ENCODE results near the gene C16orf87.
A peak's percentile ranks its signal among the peaks of the same experiment; 100 is the strongest.
"Not testable (repeated sequence)": the region's sequence is repeated elsewhere in the genome, so short reads cannot be mapped to it uniquely, and the experiment has no call there.

The C16orf87 gene

DNA sequence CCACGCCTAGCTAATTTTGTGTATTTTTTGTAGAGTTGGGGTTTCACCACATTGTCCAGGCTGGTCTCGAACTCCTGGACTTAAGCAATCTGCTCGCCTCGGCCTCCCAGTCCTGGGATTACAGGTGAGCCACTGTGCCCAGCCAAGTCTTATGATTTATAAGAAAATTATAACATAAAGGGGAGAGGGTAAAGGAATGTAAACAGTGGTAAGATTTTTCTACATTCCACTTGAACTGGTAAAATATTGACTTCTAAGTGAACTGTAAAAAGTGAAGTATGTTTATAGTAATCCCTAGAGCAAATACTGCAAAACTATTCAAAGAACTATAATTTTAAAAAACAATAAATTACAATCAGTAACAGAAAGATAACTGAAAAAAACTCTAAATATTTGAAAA lies 33.5 kb downstream of the C16orf87 start:
- DNase-seq (ENCODE audit: low spot score): no peak

DNA sequence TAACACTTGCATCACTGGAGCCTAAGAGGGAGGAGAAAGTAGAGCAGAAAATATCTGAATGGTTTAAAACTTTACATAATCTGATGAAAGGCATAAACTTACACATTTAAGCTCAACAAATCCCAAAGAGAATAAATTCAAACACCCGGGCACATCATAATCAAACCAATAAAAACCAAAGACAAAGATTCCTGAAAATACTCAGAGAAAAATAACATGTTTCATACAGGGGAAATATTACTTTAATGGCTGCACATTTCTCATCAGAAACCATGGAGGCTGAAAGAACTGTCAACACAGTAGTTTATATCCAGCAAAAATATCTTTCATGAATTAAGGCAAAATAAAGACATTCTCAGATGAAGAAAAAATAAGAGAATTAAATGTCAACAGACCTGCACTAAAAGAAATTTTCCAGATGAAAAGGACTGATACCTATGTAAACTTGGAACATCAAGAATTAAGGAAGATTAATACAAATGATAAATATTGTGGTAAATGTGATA lies 34.2 kb downstream of the C16orf87 start:
- DNase-seq (ENCODE audit: low spot score): no peak

DNA sequence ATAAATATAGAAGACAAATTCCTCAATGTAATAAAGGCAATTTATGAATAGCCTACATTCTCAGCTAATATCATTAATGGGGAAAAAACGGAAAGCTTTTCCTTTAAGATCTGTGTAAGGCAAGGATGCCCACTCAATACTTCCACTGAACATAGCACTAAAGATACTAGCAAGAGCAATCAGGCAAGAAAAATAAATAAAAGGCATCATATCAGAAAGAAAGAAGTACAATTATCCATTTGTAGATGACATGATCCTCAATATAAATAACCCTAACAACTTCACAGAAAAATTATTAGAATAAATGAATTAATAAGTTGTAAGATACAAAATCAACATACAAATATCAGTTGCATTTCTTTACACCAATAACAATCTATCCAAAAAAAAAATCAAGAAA lies 37.1 kb downstream of the C16orf87 start:
- DNase-seq (ENCODE audit: low spot score): no peak

DNA sequence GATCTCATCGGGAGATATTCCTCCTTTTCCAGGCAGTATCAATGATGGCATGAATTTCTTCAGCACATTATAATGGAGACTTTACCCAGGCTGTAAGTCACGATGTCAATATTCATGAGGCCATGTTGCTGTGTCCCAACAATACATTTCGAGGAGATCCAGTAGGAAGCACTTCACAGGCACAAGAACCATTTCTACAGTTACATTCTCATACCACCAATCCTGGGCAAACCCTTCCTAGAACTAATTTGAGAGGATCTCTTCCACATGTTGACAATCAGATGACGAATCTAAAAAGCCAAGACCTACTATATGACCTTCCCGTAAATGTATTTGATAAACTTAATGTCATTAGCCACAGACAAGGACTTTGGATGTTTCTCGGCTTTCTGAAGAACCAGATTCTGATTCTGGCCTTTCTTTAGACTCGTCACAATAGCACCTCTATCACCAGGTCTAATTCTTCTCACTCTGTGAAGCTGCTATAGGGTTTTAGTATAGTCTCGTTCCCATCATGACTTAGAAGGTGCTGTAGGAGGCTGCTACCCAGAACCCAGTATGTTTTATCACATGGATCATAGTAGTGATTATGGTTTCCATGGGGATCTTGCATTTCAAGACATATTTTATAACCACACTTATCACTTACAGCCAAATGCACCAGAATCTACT lies 40.2 kb downstream of the C16orf87 start:
- peak; percentile 9 for DNase-seq (ENCODE audit: low spot score)

DNA sequence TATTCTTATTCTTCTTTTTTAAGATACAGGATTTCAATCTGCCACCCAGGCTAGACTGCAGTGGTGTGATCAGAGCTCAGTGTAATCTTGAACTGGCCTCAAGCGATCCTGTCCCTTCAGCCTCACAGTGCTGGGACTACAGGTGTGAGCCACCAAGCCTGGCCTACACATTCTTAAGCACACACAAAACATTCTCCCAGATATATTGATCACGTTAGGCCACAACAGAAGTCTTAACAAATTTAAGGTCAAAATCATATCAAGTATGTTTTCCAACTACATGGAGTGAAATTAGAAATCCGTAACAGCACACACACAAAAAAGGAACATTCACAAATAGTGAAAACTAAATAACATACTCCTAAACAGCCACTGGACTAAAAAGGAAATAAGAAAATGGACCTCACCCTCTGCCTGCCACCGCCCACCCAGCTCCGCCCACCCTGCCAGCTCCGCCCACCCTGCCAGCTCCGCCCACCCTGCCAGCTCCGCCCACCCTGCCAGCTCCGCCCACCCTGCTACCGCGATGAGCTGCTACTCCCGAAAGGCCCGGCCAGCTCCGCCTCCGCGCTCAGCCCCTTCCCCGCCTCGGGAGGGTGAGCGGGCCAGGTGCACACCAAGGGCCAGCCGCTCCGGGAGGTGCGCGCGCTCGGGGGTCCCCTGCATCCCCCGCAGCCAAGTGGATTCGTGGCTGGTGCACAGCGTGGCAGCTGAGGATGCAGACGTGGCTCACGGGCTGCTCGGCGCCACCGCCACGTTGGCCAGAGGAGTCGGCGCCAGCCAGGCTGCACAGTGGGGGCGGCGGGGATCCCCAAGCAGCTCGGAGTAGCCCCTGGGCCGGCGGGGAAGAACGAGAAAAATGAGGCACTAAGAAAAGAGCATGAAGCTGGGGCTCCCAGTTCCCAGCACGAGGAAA lies 41.2 kb downstream of the C16orf87 start:
- DNase-seq (ENCODE audit: low spot score): peak; percentile 52

DNA sequence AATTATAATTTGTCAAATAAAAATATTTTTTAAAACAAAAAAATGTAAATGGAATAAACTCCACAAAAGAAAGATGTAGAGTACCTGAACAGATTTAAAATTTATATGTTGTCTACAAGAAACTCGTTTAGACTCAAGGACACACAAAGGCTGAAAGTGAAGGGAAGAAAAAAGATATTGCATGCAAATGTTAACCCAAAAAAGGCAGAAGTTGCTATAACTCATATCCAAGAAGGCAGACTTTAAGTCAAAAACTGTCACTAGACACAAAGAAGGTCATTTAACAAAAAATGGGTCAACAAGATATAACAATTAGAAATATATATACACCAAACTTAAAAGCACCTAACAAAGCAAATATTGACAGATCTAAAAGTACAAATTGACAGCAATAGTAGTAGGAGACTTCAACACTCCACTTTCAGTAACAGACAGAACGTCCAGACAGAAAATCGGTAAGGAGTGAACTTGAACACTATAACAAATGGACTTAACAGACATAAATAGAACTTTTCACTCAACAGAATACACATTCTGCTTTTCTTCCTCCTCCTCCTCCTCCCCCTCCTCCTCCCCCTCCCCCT lies 42.0 kb downstream of the C16orf87 start:
- no peak for DNase-seq (ENCODE audit: low spot score)

DNA sequence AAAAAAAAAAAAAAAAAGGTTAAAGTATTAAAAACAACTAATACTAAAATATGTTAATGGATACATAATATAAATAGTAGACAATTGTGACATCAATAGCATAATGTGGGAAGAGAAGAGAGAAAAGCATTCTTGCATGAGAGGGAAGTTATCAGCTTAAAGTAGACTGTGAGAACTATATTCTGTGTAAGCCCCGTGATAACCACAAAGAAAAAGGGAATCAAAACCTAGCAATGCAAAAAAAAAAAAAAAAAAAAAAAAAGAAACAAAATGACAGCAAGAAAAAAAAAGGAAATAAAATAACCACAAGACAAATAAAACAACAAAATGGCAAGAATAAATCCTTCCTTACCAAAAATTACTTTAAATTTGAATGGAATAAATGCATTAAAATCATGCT lies 43.1 kb downstream of the C16orf87 start:
- no peak for DNase-seq (ENCODE audit: low spot score)

DNA sequence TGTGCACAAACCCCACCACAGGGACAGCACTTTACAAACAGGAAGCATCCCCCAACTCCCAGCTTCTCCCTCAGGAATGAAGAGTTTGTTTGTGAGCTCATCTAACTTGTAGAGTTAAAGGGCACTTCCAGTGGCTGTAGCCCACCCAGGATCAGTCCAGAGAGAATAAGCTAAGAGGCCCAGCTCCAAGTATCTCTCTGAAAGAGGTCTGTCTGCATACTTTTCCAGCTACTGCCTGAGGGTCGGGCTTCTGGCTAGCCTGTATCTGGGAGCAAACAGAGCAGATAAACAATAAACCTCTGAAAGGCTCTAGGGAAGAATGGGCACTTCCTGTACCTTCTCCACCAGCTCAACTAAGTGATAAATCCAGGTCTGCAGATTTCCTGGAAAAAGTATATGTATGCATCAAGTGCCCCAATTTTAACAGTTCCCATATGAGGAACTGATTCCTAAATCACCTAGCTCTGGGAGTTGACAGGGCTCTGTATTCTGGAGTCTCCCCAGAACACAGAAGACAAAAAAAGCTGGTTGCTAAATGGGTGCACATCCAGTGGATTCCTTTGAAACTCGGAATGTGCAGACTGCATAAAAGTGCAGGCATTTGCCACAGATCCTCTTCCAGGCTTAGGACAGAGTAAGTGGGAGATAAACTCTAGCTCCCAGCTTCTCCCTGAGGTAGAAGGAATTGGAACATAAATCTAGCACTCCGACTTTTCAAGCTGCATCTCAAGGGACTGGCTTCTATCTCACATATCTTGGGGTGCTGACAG lies 45.7 kb downstream of the C16orf87 start:
- no peak for DNase-seq (ENCODE audit: low spot score)

DNA sequence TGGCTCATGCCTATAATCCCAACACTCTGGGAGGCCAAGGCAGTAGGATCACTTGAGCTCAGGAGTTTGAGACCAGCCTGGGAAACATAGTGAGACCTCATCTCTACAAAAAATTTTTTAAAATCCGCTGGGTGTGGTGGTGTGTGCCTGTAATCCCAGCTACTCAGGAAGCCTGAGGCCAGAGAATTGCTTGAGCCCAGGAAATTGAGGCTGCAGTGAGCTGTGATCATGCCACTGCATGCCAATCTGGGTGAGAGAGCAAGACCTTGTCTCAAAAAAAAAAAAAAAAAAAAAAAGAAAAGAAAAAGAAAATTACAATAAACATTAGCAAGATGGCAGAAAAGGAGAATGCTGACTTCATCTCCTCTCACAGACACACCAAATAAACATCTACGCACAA lies 46.4 kb downstream of the C16orf87 start:
- DNase-seq (ENCODE audit: low spot score): not testable (repeated sequence)

DNA sequence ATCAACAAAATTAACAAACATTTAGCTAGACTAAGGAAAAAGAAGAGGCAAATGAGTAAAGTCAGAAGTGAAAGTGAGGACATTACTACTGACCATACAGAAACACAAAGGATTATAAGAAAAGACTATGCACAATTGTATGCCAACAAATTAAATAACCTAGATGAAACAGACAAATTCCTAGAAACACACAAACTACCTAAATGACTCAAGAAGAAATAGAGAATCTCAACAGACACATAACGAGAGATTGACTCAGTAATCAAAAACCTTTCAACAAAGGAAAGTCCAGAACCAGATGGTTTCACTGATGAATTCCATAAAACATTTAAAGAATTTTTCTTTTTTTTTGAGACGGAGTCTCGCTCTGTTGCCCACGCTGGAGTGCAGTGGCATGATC lies 47.2 kb downstream of the C16orf87 start:
- no peak for DNase-seq (ENCODE audit: low spot score)

DNA sequence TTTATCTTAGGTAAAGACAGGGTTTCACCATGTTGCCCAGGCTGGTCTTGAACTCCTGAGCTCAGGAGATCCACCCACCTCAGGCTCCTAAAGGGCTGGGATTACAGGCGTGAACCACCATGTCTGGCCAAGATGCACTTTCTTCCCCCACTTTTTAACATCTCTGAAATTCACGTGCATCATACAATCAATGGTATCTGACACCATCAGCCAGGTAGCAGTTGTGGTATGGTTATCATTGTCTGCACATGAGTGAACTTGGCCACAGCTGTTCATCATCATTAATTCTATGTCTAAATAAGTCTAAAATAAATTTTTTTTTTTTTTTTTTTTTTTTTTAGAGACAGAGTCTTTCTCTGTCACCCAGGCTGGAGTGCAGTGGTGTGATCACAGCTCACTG lies 48.7 kb downstream of the C16orf87 start:
- DNase-seq (ENCODE audit: low spot score): no peak

DNA sequence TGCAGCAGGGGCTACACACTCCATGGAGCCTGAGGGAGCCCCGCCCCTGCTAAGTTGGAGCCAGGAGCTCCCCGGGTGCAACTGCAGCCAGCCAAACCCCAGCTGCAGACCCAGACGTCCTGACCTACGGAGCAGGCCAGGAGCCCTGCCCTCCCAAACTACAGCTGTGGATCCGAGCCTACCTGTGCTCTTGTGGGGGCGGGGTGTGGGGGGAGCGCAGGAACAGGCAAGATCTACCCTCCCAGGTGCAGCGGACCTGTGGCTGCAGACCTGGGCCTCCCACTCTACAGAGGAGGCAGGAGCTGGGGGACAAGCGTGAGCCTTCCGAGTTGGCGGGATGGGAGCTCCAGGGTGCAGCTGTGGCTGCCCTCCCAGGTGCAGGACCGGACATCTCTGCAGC lies 53.2 kb downstream of the C16orf87 start:
- no peak for DNase-seq (ENCODE audit: low spot score)

DNA sequence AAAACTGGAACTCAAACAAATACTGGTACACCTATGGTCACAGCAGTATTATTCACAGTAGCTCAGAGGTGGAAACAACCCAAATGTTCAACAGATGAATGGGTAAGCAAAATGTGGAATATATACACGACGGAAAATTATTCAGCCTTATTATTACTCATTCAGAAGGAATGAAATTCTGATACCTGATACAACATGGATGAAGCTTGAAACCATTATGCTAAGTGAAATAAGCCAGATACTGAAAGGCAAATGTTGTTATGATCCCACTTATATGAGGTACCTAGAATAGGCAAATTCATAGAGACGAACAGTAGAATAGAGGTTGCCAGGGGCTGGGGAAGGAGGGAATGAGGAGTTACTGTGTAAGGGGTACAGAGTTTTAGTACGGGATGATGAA lies 55.8 kb downstream of the C16orf87 start:
- DNase-seq (ENCODE audit: low spot score): no peak

DNA sequence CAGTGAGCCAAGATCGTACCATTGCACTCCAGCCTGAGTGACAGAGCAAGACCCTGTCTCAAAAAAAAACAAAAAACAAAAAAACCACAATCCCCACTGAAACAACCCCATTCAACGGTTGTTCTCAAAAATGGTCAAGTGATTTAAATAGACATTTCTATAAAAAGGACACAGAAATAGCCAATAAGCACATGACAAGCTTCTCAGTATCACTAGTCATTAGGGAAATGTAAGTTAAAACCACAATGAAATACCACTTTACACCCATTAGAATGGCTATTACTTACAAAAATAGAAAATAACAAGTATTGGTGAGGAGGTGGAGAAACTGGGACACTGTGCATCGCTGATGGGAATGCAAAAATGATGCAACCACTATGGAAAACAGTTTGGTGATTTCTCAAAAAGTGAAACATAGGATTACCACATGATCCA lies 56.2 kb downstream of the C16orf87 start:
- no peak for DNase-seq (ENCODE audit: low spot score)

DNA sequence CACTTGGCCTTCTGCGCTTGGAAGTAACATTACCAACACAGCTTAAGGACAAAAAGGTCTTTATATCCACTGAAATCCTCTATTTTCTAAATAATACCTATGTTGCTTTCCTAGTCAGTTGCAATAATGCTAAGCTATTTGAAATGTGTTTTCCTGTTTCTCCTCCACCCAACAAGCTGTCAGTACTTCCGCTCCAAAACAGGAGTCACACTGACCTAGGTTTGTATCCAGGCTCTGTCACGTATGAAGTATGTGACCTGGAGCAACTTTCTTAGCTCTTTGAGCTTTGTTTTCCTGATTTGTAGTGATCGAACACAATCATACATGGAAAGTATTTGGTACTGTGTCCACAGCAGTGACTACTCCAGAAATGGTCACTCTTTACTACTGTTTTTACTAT lies 58.5 kb downstream of the C16orf87 start:
- no peak for DNase-seq (ENCODE audit: low spot score)

DNA sequence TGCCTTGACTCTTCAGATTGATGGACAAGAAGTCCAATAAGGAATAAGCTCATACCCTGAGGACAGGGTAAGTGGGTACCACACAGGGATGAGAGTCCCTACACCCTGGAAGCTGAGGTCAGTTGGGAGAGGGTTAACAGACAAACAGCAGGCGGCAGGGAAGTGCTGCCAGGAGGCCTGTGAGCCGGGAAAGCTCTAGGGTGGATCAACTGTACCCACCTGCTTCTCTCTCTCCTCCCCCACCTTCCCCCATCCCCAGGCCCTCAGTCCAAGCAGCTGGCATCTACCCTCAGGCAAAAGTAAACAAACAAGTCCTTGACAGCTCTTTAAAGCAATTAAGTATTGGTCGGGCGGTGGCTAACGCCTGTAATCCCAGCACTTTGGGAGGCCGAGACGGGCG lies 62.2 kb downstream of the C16orf87 start:
- no peak for DNase-seq (ENCODE audit: low spot score)

DNA sequence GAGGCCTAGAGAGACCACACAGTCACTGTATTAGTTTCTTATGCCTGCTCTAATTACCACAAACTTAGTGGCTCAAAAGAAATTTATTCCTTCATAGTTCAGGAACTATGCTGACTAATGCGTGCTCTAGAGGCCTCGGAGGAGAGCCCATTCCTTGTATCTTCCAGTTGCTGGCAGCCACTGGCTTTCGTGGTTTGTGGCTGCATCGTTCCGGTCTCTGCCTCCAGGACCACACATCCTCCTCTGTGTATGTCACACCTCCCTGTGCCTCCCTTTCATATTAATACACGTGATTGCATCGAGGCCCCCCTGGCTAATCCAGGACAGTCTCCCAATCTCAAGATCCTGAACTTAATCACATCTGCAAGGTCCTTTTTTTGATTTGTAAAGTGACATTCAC lies 65.9 kb downstream of the C16orf87 start:
- no peak for DNase-seq (ENCODE audit: low spot score)

DNA sequence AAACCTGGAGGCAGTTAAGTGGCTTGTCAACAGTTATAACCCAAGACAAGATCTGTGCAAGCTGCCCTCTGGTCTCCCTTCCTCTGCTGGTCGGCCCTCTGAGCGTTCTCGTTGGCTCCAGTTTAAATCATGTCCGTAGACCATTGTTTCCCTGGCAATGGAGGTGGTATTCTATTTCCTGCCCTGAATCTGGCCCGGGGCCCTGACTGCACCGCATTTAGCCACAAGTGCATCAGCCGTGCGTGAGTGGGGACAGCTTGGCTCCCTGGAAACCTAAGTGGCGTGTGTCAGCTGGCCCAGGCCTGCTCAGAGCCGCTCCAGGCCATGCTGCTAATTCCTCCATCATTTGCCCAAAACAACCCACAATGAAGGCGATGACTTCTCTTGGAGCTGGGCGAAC lies 67.8 kb downstream of the C16orf87 start:
- peak; percentile 88 for DNase-seq (ENCODE audit: low spot score)

DNA sequence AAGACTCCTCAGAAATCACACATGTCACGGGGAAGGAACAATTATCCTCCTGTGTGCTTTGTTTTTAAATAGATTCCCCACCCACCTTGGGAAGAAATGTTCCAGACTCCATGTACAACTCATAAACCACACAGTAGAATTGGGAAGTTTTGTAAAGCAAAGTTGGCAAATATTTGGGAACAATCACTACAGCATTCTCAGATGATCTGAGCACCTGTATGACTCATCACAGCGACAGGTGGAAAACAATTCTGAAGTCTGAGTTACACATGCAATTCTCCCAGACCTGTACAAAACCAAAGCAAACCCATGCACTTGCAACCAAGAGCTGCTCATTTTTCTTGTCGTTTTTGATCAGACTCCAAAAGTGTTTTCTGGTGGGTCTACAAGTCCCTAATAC lies 68.4 kb downstream of the C16orf87 start:
- no peak for DNase-seq (ENCODE audit: low spot score)

DNA sequence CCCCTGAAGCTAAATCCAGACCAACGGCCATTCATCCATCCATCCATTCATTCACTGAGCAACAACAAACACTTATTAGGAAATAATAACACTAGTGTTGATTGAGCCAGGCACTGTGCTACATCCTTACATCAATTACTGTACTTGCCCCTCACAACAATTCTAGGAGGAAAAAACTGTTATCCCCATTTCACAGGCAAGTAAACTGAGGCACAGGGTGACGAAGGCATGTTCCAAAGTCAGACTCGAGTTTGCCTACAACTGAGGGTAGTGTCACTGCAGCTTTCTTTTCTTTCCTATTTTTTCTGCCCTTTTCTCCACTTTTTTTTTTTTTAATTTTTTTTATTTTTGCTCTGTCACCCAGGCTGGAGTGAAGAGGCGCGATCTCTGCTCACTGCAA lies 71.7 kb downstream of the C16orf87 start:
- DNase-seq (ENCODE audit: low spot score): no peak

DNA sequence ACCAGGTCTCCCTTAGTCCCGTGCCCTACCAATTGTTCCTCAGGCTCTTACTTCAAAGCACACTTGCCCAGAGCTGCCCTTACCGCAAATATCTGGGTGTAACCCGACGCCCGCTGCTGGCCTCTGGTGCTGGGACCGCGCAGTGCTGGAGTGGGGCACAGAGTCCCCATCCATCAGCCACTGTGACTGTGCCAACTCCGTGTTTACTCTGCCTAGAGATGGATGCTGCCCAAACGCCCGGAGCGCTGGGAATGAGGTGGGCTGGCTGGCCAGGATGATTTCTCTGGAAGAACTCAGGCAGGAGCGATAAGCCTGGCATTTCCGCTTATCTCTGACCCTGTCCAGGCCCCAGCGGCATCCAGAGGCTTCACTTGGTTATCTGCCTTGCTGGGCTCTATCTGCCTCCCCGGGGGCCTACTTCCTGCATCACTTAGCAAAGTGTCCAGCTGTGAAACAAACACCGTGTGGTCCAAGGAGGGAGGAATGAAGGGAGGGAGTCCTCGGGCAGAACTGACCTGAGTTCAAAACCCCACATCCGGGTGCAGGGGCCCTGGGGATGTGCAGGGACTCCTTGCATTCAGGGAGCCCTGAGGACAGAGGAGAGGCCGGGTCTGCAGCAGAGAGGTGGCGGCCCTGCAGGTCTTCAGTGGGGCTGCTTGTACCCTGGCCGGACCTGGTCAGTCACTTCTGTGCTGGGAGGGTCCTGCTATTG lies 73.5 kb downstream of the C16orf87 start:
- DNase-seq (ENCODE audit: low spot score): no peak
